HG03442 (cell line): Measurements from ENCODE around the gene TRPV4.
"Not testable (repeated sequence)": the region's sequence is repeated elsewhere in the genome, so short reads cannot be mapped to it uniquely, and the experiment has no call there.

Experiments used
- ATAC-seq: cut with Tn5 transposase; IDR thresholded peaks from one replicate; pipeline ENCODE4 v1.9.1; 2021; ENCODE audit warnings: mild to moderate bottlenecking, moderate library complexity; ENCODE audit not compliant: unreplicated experiment

The TRPV4 gene

DNA sequence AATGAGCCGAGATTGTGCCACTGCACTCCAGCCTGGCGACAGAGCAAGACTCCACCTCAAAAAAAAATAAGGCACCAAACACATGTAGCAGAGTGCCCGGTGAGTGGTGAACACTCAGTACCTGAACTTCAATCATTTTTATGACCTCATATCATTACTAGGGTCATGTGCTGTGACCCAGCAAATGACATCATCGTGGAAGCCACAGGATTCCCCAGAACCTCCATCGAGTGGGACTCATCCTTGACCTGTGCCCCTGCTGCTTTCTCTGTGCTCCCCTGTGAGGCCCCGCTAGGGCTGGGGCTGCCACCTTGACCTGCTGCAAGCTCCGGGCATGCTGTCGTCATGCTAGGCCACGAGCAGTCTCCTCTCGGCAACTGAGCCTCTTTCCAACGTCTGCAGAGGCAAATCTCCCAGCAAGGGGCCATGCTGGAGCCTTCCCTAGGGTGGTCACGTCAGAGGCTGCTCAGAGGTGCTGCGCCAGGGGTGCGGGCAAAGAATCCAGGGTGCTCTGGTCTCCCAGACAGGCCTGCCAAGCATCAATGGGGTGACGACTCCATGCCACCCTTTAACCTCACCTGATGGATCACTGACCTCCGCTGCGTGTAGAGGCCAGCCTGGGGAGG is 28.6 kb upstream of the TRPV4 start:
- ATAC-seq = no peak

- ATAC-seq = no peak
Measured at GRCh38 chr12:109860977-109861376, 27.8 kb upstream of the TRPV4 start.

- ATAC-seq = no peak
Measured at GRCh38 chr12:109858764-109859163, 25.6 kb upstream of the TRPV4 start.

GRCh38 chr12:109857715-109858114 is 24.5 kb upstream of the TRPV4 start:
- no peak for ATAC-seq

DNA sequence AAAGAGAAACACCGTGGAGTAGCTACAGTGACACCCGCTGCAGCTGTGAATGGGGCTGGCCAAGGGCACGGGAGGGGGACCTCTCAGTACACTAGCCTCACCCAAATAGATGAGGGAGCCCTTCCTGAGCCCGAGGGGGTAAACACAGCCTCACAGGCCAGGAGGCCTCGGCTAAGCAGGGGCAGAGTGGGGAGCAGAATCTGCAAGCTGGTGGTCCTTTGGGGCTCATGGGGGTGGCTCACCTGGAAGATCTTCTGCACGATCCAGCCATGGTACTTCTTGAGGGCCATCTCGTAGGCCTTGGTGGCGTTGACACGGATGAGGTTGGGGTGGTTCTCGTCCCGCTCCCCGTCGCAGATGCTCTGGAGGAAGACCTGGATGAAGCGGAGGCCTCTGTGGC is 22.2 kb upstream of the TRPV4 start:
- ATAC-seq = no peak

DNA sequence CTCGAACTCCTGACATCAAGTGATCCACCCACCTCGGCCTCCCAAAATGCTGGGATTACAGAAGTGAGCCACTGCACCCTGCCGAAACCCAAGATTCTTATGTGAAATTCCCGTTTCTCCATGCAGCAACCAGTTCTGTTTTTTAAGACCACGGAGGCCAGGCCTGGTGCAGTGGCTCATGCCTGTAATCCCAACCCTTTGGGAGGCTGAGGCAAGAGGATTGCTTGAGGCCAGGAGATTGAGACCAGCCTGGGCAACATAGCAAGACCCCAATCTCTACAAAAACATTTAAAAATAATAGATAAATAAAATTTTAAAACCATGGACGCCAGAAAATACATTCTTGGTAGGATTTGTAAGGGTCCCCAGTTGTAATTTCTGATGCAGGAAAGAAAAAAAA is 17.3 kb upstream of the TRPV4 start:
- ATAC-seq = not testable (repeated sequence)

GRCh38 chr12:109847142-109847735 is 14.0 kb upstream of the TRPV4 start:
- no peak for ATAC-seq

DNA sequence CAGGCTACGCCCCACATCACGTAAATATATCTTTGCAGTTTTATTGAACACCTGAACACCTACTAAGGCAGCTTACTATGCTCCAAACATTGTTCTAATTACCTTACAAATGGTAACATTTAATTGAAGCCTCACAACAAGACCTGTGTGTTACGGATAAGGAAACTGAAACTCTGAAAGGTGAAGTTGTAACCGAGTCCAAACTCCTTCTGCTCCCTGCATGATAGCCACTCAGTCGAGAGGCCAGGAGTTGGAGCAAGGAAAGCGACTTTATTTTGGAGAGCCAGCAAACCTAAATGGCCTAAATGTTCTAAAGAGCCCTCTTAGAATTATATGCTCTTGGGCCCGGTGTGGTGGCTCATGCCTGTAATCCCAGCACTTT is 12.6 kb upstream of the TRPV4 start:
- ATAC-seq = no peak

DNA sequence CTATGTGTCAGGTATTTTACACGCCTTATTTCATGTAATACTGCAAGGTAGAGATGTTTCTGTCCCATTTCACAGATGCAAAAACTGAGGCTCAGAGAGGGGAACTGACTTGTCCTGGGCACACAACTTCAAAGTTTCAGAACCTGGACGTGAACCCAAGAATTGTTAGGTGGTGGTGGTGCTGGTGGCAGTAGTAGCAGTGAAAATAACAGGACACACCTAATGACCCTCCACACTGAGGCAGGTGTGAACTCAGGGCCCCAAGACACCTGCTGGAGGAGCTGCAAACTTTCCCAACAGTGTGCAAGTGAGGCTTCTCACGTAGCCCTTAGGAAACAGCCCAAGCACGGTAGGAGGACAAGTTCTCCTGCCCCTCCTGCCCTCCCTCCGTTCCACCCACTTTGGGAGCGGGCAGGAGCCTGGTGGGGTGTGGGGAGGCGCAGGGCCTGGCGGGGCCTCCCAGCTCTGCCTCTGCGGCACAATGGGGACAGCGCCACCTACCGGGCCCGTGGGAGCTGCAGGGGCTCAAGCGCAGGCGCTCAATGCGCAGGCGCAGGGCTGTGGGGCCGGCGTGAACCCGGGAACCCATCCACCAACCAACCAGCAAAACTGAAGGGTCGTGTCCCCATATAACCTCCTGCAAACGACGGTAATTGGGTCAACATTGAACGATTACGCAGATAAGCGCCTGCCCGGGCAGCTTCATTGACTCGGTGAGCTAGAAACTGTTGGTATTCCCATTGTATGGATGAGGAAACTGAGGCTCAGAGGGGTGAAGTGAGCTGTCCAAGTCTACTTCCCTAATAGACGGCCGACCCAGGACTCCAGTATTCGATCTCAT is 12.0 kb upstream of the TRPV4 start:
- peak; percentile 70 for ATAC-seq

GRCh38 chr12:109844091-109844490 is 10.9 kb upstream of the TRPV4 start:
- no peak for ATAC-seq

- ATAC-seq = no peak
Measured at GRCh38 chr12:109842021-109842420, 8.8 kb upstream of the TRPV4 start.

GRCh38 chr12:109841356-109841755 is 8.2 kb upstream of the TRPV4 start:
- no peak for ATAC-seq

DNA sequence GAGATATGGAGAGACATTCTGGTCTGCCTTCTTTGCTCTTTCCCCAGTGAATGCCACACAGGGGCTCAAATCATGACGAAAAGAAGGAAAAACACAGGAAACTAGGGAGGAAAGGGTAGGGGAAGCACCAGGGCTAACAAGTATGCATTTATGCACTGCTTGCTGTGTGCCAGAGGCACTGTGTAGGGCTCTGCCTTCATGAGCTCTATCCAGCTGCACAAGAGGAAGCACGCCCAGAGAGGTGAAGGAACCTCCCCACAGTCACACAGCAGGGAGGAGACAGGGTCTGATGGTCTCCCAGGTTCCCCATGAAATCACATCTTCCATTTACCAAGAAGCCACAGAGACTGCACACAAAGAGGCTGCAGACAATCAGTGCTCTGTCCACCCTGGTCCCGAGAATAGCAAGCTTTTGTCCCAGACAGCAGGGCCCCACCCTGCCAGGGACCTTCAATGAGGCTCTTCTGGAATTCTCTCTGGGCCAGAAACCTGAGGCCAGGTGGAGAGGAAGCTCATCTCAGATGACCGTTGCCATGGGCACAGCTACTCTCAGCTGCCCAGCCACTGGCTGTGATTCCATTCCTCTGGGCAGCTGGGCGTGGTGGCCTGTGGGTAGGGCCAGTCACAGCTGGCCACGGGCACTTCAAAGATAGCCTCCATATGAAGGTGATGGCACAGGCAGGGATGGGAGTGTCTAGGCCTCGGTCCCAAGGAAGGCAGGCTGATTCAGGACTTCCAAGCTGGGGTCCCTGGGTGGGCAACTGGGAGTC is 7.3 kb upstream of the TRPV4 start:
- ATAC-seq = no peak

DNA sequence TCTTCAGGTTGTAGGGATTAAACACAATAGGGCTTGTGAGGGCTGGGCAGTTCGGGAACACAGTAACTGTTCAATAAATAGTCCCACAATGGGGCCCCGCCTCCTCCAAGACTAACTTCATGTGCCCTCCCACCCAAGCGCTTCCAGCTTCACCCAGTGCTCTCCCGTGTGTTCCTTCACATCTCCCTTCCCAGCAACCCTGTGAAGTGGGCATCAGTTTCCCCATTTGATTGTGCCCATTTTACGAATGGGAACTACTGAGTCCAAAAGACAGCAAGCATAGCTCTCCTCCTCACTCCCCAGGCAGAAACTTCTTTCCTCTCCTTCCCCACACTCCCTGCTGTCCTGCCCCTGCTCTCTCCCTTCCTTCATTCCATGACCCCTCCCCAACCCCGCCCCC is 6.2 kb upstream of the TRPV4 start:
- no peak for ATAC-seq

DNA sequence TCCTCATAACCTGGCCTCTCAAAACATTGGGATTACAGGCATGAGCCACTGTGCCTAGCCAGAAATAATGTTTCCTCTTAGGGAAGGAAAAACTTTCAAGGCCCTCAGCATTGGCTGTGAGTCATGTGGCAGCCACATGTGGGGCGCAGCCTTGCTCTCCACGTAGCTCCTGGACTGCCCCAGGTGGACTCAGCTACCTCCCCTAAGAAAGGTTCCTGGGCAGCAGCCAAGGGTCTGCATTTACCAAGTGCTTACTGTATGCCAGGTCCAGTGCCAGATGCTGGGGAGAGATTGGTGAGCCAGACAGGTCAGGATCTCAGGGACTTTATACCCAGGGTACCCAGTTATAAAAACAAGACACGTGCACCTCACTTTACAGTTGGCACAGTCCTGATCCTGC is 3.7 kb upstream of the TRPV4 start:
- no peak for ATAC-seq

- ATAC-seq = no peak
Measured at GRCh38 chr12:109835827-109836226, 2.6 kb upstream of the TRPV4 start.

GRCh38 chr12:109832541-109833306 is 474 bp downstream of the TRPV4 start:
- no peak for ATAC-seq

DNA sequence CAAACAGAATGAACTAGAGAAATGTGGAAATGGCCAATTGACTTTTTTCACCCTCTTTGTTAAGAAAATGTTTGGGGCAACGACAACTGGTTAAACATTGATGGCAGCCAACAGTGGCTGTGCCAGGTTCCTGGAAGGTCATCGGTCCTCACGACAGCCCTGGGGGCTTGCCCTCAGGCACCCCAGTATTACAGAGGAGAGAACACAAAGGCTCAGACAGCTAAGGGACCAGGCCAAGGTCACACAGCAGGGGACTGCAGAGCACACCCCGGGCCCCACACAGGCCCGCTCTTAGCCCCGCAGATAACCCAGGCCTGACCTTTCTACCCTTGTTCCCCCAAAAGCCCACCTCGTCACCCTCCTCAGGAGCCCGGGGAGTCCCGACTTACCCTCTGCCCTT is 1.3 kb downstream of the TRPV4 start:
- no peak for ATAC-seq

DNA sequence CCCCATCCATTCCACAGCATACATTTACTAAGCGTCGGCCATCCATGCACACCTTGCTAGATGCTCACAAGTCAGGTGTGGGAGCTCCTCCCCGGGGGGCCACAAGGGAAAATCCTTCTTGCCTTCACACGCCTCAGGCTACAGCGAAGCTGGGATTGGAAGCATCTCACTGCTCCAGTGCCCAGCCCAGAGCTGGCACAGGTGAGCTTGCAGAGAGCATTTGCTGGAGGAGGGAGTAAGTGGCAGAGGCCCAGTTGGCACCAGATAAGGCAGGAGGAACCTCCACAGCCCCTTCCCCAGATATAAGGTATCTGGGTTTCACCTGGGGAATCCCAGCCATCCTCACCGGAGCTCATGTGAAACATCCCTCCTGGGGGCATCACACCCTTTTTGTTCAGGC is 1.8 kb downstream of the TRPV4 start:
- ATAC-seq = no peak

DNA sequence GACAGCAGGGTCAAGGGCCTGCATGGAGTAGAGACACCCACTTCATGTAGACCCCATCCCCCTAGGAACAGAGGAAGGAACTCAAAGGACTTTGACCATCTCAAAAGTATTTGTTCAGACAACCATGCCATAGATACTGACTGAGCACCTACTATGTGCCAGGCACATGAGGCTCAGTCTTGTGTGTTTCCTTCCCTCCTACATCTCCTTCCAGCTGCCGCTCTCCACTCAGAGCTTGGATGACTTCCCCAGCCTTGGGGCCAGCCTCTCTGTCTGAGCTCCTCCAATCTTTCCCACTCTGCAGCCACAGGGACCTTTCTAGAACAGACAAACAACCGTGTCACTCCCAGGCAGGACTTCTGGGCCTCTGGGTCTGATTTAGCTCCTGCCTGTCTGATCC is 2.5 kb downstream of the TRPV4 start:
- no peak for ATAC-seq

GRCh38 chr12:109830267-109830666 is 2.9 kb downstream of the TRPV4 start:
- ATAC-seq = no peak
